ENCODE measurements around the gene SSH3.

SSH3 gene

GRCh38 chr11:67320011-67320410 lies 16.7 kb downstream of the SSH3 start:
- DNase-seq (ENCODE audit: low spot score): no peak
- TF ChIP-seq, protein P1, sequence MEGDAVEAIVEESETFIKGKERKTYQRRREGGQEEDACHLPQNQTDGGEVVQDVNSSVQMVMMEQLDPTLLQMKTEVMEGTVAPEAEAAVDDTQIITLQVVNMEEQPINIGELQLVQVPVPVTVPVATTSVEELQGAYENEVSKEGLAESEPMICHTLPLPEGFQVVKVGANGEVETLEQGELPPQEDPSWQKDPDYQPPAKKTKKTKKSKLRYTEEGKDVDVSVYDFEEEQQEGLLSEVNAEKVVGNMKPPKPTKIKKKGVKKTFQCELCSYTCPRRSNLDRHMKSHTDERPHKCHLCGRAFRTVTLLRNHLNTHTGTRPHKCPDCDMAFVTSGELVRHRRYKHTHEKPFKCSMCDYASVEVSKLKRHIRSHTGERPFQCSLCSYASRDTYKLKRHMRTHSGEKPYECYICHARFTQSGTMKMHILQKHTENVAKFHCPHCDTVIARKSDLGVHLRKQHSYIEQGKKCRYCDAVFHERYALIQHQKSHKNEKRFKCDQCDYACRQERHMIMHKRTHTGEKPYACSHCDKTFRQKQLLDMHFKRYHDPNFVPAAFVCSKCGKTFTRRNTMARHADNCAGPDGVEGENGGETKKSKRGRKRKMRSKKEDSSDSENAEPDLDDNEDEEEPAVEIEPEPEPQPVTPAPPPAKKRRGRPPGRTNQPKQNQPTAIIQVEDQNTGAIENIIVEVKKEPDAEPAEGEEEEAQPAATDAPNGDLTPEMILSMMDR (IDR thresholded peaks at IDR 0.05; ENCODE audit: extremely low read depth, missing control alignments): no peak

- TF ChIP-seq, protein P1 (IDR thresholded peaks at IDR 0.05; ENCODE audit: extremely low read depth, missing control alignments): no peak
- DNase-seq (ENCODE audit: low spot score): no peak
Measured at GRCh38 chr11:67320691-67321090, 17.4 kb downstream of the SSH3 start.

- no peak for DNase-seq (ENCODE audit: low spot score)
- TF ChIP-seq, protein P1 (IDR thresholded peaks at IDR 0.05; ENCODE audit: extremely low read depth, missing control alignments): no peak
Measured at GRCh38 chr11:67321313-67321871, 18.1 kb downstream of the SSH3 start.

GRCh38 chr11:67322049-67322448 lies 18.7 kb downstream of the SSH3 start:
- TF ChIP-seq, protein P1 (IDR thresholded peaks at IDR 0.05; ENCODE audit: extremely low read depth, missing control alignments): no peak
- no peak for DNase-seq (ENCODE audit: low spot score)

GRCh38 chr11:67323526-67323925 lies 20.2 kb downstream of the SSH3 start:
- no peak for DNase-seq (ENCODE audit: low spot score)
- TF ChIP-seq, protein P1 (IDR thresholded peaks at IDR 0.05; ENCODE audit: extremely low read depth, missing control alignments): no peak

DNA sequence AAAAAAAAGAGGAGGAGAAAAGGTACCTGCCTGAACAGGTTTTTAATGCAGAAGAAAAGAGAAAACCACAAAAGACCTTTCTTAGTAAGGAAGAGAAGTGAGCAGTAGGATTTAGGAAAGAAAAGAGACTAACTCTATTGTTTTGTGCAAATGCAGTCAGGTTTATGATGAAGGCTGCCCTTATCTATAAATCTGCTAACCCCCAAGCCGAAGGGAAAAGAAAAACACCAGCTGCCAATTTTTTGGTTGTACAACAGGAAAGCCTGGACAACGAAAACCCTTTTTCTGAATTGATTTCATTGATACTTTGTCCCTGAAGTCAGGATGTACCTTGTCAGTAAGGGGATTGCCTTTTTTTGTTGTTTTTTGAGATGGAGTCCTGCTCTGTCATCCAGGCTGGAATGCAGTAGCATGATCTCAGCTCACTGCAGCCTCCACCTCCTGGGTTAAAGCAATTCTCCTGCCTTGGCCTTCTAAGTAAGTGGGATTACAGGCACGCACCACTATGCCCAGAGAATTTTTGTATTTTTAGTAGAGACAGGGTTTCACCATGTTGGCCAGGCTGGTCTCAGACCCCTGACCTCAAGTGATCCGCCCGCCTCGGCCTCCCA lies 28.9 kb downstream of the SSH3 start:
- TF ChIP-seq, protein P1 (IDR thresholded peaks at IDR 0.05; ENCODE audit: extremely low read depth, missing control alignments): no peak
- DNase-seq (ENCODE audit: low spot score): no peak

- DNase-seq (ENCODE audit: low spot score): no peak
- TF ChIP-seq, protein P1 (IDR thresholded peaks at IDR 0.05; ENCODE audit: extremely low read depth, missing control alignments): no peak
Measured at GRCh38 chr11:67337257-67337656, 33.9 kb downstream of the SSH3 start.
